ENCODE data around the gene AGTR1.

- TF ChIP-seq CTCF (IDR thresholded peaks at IDR 0.05; ENCODE audit: low read length) (no peak), EZH2 (IDR thresholded peaks at IDR 0.05; ENCODE audit: borderline replicate concordance, low read length) (no peak)
Measured at GRCh38 chr3:148739720-148740119, 42.0 kb downstream of the AGTR1 start.

Measured in OCI-LY1 (cell line).